Measurements from ENCODE around the gene MRM1. TPM values are rescaled to one million over a fixed set of nuclear protein-coding genes. Genes with fewer than 3 reads are reported as not detected.

MRM1 gene
- total RNA-seq, 4 donors from 2014 or later, result 8.8 to 13.9 (median 10.8) TPM

DNA sequence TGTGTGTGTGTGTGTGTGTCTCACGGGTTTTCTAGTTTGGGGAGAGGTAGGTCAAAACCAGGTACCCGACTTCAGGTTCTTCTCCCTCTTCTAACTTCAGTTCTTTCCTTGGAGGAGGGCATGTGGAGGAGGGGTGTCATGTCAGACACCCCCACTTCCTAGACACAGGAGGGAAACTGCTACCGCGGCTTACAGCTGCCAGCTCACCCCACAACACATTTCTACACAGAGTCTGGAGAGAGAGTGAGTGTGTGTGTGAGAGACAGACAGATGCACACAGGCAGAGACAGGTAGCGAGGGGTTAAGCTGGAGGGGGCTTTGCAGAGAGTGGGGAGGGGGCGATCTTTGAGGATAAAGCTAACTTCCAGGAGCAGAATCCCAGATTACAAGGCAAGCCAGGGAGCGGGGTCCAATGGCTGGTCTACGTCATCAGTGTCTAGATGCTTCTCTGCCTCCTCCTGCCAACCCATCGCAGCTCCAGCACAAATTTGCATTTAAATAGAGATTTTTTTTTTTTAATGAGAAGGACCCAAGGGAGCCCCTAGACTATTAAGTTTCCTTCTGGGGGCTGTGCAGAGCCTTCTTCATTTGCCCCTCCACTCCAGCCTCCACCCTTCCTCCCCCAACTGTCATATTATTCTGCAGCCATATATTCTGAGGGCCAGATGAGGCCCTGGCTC, 48.9 kb downstream of the MRM1 start:
- H3K4me3 ChIP-seq, result no peak overlapping the region
- H3K9me3 ChIP-seq, result no peaks in the 10 kb centered on the region
- no peaks in the 10 kb centered on the region for H3K4me1 ChIP-seq
- in situ Hi-C loops (cut with MboI; ENCODE audit: low sequenced_read_pairs in 4 of 4), result loop anchor here in 1 of 4 donors (25.0 kb wide), 1 partner anchor 112 kb away; no protein-coding TSS in a partner anchor
- no peak overlapping the region for H3K27ac ChIP-seq
- DNase-seq, result no peak
- no peaks in the 10 kb centered on the region for H3K36me3 ChIP-seq
- intact Hi-C loops (cut with DNase I; ENCODE audit: low total_unique reads), result no loop called here
- ATAC-seq, result no peak
- H3K27me3 ChIP-seq, result peaks cover 12 to 26% (median 17%) of the 10 kb centered on the region in 3 donors
- no peak for TF ChIP-seq POLR2A (IDR thresholded peaks at IDR 0.05)
- TF ChIP-seq, protein P1, sequence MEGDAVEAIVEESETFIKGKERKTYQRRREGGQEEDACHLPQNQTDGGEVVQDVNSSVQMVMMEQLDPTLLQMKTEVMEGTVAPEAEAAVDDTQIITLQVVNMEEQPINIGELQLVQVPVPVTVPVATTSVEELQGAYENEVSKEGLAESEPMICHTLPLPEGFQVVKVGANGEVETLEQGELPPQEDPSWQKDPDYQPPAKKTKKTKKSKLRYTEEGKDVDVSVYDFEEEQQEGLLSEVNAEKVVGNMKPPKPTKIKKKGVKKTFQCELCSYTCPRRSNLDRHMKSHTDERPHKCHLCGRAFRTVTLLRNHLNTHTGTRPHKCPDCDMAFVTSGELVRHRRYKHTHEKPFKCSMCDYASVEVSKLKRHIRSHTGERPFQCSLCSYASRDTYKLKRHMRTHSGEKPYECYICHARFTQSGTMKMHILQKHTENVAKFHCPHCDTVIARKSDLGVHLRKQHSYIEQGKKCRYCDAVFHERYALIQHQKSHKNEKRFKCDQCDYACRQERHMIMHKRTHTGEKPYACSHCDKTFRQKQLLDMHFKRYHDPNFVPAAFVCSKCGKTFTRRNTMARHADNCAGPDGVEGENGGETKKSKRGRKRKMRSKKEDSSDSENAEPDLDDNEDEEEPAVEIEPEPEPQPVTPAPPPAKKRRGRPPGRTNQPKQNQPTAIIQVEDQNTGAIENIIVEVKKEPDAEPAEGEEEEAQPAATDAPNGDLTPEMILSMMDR (IDR thresholded peaks at IDR 0.05 in 4 of 5, conservative IDR thresholded peaks at IDR 0.05 in 1 of 5), result no peak

DNA sequence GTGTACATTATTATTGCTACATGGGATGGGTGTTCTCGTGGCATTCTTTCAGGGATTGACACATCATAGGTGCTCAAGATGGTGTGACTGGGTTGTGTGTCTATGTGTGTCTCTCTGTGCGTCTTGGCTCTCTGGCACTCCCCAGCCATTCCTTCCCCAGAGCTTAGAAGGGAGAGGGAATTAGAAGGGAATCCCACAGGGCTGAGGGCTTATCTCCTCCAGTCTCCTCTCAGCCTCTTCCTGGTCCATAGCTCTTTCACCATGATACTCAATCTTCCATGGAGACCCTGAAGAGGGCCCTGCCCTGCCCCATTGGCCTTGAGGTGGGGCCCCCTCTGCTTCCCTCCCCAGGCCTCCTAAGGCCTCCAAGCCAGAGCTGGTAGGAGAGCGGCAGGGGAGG, 52.0 kb downstream of the MRM1 start:
- Histone ChIP-seq H3K27ac (no peak overlapping the region), H3K27me3 (peaks cover 23 to 35% (median 30%) of the 10 kb centered on the region in 3 donors), H3K4me3 (no peak overlapping the region), H3K36me3 (no peaks in the 10 kb centered on the region), H3K4me1 (no peaks in the 10 kb centered on the region), H3K9me3 (no peaks in the 10 kb centered on the region)
- DNase-seq (no peak), ATAC-seq (no peak)
- TF ChIP-seq, protein P1 (IDR thresholded peaks at IDR 0.05 in 4 of 5, conservative IDR thresholded peaks at IDR 0.05 in 1 of 5), result no peak
- no peak for TF ChIP-seq POLR2A (IDR thresholded peaks at IDR 0.05)
- in situ Hi-C loops (cut with MboI; ENCODE audit: low sequenced_read_pairs in 4 of 4) (loop anchor here in 1 of 4 donors (25.0 kb wide), 1 partner anchor 109 kb away; no protein-coding TSS in a partner anchor), intact Hi-C loops (cut with DNase I; ENCODE audit: low total_unique reads) (no loop called here)

DNA sequence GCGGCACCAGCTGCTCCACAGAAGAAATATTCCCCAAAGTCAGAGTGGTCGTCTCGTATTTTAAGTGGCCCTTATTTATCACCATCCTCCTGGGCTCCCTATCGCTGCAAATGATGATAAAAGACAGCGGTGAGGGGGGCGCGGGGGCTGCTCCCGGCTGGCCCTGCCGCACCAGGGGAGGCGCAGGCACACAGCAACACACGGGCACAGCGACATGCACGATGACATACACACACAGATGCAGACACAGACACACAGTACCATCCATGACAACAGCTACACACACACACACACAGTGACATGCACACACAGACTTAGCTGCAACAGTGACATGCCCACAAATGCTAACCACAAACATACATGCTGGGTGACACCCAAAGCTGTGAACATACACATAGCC, 52.5 kb downstream of the MRM1 start:
- no peak overlapping the region for H3K27ac ChIP-seq
- intact Hi-C loops (cut with DNase I; ENCODE audit: low total_unique reads), result no loop called here
- no peak for TF ChIP-seq POLR2A (IDR thresholded peaks at IDR 0.05)
- TF ChIP-seq, protein P1 (IDR thresholded peaks at IDR 0.05 in 4 of 5, conservative IDR thresholded peaks at IDR 0.05 in 1 of 5), result no peak
- H3K9me3 ChIP-seq, result no peaks in the 10 kb centered on the region
- DNase-seq (no peak), ATAC-seq (no peak)
- in situ Hi-C loops (cut with MboI; ENCODE audit: low sequenced_read_pairs in 4 of 4), result loop anchor here in 1 of 4 donors (25.0 kb wide), 1 partner anchor 108 kb away; no protein-coding TSS in a partner anchor
- H3K36me3 ChIP-seq, result no peaks in the 10 kb centered on the region
- H3K4me1 ChIP-seq, result no peaks in the 10 kb centered on the region
- peaks cover 27 to 40% (median 35%) of the 10 kb centered on the region in 3 donors for H3K27me3 ChIP-seq
- no peak overlapping the region for H3K4me3 ChIP-seq

DNA sequence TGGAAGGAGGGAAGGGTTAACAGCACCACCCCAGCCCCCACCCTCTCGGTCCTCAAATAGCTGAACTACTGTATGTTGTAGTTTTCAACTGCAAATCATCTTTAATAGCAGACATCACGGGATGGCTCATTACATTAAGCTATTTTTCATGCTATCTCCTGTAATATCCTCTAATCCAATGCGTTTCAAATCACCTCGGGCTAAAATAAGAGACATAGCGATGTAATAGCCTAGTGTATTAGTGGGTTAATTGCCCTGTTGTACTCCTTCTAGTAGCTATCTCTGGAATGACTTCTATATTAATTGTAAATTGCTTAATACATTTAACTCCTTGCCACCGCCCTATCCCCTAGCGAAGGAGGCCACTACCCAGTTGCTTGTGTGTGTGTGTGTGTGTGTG, 54.3 kb downstream of the MRM1 start:
- Histone ChIP-seq H3K4me1 (no peaks in the 10 kb centered on the region), H3K27me3 (peaks cover 35 to 55% (median 47%) of the 10 kb centered on the region in 3 donors), H3K27ac (no peak overlapping the region), H3K4me3 (no peak overlapping the region), H3K9me3 (no peaks in the 10 kb centered on the region), H3K36me3 (no peaks in the 10 kb centered on the region)
- TF ChIP-seq, protein P1 (IDR thresholded peaks at IDR 0.05 in 4 of 5, conservative IDR thresholded peaks at IDR 0.05 in 1 of 5), result no peak
- TF ChIP-seq POLR2A (IDR thresholded peaks at IDR 0.05), result no peak
- in situ Hi-C loops (cut with MboI; ENCODE audit: low sequenced_read_pairs in 4 of 4) (loop anchor here in 1 of 4 donors (25.0 kb wide), 1 partner anchor 107 kb away; no protein-coding TSS in a partner anchor), intact Hi-C loops (cut with DNase I; ENCODE audit: low total_unique reads) (no loop called here)
- DNase-seq (no peak), ATAC-seq (no peak)

All from gastrocnemius medialis (tissue), 4 donors.